HG02943 (cell line): ENCODE data around the gene UPK3BL2.
"Not testable (repeated sequence)": the region's sequence is repeated elsewhere in the genome, so short reads cannot be mapped to it uniquely, and the experiment has no call there.

ENCODE experiments used
- ATAC-seq: cut with Tn5 transposase; IDR thresholded peaks from one replicate; pipeline ENCODE4 v1.9.1; 2021; ENCODE audit warnings: mild to moderate bottlenecking, low read depth, moderate library complexity; ENCODE audit not compliant: unreplicated experiment

UPK3BL2 gene, protein sequence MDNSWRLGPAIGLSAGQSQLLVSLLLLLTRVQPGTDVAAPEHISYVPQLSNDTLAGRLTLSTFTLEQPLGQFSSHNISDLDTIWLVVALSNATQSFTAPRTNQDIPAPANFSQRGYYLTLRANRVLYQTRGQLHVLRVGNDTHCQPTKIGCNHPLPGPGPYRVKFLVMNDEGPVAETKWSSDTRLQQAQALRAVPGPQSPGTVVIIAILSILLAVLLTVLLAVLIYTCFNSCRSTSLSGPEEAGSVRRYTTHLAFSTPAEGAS

DNA sequence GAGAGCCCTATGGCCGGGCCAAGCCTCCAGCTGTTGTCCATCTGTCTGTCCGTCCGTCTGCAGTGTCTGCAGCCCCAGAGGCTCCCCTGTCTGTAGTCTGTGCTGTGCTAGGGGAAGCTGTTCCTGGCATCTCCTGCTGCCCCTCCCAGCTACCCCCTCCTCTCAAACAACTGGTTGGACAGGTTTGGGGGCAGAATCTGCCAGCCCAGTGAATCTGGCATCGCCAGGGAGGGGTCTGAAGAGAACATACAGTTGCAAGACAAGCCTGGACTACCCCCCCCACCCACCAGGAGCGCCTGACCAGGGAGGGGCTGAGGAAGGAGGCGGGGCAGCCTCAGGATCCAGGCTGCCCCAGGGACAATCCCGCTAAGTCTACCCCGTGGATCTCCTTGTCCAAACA lies at the start of gene UPK3BL2:
UPK3BL2 (minus strand) TSS at position 101 of the 400 bp plus-strand sequence; CDS start at position 41, 60 bp downstream.
- ATAC-seq, result not testable (repeated sequence)

DNA sequence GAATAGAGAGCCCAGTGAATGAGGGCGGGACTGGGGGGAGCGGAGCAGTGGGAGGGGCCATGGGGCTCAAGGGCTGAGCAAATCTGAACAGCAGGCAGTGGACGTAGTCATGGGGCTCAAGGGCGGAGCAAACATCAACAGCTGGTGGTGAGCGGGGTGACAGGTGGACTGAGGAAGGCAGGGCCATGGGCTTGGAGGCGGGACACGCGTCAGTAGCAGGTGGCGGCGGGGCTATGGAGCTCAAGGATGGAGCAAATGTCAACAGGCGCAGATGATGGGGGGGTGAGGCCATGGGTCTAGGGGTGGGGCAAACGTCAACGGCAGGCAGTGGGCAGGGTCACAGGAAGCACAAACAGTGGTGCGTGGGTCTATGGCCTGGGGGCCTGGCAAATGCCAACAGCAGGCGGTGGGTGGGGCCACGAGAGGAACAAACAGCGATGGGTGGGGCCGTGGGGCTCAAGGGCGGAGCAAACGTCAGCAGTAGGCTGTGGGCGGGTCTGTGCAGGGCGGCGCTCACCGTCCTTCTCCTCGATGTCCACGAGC lies 49.1 kb upstream of the UPK3BL2 start:
- peak; percentile 59 for ATAC-seq

DNA sequence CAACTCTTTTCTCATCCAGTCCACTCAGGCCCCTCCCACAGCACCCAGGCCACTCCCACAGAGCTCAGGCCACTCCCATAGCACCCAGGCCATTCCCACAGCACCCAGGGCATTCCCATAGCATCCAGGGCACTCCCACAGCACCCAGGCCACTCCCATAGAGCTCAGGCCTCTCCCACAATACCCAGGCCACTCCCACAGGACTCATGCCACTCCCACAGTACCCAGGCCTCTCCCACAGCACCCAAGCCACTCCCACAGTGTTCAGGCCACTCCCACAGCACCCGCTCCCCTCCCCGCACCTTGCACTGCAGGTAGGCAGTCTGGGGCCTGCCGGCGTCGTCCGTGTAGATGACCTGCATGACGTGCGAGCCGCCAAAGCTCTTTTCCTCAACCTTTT lies 46.4 kb upstream of the UPK3BL2 start:
- not testable (repeated sequence) for ATAC-seq

DNA sequence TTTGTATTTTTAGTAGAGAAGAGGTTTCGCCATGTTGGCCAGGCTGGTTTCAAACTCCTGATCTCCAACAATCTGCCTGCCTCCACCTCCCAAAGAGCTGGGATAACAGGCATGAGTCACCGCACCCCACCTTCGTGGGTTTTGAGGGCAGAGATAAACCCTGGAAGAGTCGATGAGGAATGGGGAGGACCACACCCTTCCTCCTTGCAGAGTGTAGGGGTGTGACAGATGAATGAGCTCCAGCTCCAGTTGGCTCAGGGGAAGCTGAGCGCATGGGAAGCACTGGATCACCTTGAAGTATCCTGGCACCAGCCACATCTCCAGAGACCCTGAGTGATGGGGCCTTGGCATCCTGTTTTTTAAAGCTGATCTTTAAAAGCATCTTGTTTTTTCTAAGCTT lies 40.0 kb upstream of the UPK3BL2 start:
- not testable (repeated sequence) for ATAC-seq

DNA sequence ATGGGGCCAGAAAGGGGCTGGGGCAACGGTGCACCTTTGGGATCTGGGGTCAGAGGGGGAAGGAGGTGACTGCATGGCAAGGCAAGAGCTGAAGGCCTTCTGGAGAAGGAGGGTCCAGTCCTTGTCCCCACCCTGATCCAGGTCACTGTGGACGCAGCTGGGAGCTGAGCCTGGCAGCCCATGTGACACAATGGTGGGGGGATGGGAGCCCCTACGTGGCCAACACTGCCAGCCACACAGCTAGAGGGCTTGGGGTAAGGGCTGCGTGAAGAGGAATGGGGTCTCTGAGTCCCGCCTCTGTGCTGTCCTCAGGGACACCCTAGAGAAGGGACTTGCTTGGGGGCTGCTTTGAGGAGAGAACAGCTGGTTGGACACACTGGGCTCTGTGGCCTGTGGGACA lies 38.2 kb upstream of the UPK3BL2 start:
- ATAC-seq, result not testable (repeated sequence)

DNA sequence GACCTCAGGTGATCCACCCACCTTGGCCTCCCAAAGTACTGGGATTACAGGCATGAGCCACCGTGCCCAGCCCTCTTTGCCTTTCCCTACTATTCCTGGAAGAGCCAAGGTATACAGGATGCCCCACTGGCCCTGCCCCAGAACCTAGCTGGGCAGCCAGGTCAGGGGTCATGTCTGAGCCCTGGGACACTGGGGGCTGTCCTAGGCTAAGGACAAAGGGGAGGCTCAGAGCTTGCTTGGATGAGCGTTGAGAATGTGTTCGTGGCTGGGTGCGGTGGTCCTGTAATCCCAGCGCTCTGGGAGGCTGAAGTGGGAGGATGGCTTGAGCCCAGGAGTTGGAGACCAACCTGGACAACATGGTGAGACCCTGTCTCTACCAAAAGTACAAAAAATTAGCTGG lies 35.0 kb upstream of the UPK3BL2 start:
- not testable (repeated sequence) for ATAC-seq

DNA sequence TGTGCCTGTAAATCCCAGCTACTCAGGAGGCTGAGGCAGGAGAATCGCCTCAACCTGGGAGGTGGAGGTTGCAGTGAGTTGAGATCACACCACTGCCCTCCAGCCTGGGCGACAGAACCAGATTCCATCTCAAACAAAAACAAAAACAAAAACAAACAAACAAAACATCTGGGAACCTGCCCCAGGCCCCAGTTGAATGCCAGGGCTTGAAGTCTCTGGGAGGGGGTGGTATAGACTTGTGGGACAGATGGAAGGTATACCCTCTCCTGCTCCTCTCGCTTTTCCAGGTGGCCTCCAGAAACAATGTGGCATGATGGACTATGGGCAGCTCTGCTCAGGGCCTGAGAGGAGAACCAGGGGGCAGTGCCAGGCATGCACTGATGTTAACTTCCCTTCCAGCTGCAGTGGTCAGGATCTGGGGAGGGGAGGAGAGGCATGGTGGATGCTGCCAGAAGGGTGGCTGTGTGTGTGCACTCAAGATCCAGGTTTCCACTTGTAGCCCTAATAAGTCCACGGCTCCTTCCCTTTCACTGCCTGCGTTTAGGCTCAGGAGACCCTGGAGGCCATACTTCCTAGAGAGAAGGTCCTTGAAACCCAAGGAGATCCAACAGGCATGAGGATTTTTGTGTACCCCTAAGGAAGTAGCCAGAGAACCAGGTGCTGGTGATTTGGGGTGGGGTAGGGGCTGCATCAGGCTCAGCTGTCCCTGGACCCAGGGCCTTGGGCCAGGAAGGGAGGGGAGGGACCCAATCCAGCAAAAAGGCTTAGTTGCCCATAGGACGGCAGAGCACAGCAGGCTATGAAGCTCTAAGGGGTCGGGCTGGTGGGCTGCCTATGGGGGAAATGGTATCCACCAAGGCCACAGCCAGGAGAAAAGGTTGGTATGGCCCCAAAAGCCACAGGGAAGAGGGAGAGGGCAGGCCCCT lies 34.1 kb upstream of the UPK3BL2 start:
- ATAC-seq, result not testable (repeated sequence)

DNA sequence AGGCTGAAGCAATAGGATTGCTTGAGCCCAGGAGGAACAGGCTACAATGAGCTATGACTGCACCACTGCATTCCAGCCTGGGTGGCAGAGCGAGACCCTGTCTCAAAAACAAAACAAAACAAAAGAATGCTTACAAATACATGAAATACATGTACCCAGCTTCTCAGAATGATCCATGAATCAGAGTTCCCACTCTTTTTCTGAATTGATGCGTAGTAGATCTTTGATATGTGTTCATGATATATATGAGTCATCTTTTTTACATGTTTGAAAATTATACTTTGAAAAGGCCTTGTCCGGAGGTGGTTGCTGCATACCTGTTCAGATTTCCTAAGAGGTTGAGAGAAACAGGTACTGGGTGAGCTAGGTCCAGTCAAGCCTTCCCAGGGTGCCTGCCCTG lies 32.9 kb upstream of the UPK3BL2 start:
- not testable (repeated sequence) for ATAC-seq

DNA sequence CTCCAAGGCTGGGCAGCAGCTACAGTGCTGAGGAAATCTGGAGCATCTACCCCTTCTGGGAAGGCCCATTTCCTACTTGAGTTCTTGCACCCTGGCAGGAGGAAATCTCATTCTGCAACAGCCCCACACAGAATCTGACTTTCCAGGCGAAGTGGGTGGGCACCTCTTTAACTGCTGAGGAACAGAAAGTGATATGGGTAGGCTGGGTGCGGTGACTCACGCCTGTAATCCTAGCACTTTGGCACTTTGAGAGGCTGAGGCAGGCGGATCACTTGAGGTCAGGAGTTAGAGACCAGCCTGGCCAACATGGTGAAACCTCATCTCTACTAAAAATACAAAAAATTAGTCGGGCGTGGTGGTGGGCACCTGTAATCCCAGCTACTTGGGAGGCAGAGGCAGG lies 31.1 kb upstream of the UPK3BL2 start:
- ATAC-seq, result not testable (repeated sequence)

DNA sequence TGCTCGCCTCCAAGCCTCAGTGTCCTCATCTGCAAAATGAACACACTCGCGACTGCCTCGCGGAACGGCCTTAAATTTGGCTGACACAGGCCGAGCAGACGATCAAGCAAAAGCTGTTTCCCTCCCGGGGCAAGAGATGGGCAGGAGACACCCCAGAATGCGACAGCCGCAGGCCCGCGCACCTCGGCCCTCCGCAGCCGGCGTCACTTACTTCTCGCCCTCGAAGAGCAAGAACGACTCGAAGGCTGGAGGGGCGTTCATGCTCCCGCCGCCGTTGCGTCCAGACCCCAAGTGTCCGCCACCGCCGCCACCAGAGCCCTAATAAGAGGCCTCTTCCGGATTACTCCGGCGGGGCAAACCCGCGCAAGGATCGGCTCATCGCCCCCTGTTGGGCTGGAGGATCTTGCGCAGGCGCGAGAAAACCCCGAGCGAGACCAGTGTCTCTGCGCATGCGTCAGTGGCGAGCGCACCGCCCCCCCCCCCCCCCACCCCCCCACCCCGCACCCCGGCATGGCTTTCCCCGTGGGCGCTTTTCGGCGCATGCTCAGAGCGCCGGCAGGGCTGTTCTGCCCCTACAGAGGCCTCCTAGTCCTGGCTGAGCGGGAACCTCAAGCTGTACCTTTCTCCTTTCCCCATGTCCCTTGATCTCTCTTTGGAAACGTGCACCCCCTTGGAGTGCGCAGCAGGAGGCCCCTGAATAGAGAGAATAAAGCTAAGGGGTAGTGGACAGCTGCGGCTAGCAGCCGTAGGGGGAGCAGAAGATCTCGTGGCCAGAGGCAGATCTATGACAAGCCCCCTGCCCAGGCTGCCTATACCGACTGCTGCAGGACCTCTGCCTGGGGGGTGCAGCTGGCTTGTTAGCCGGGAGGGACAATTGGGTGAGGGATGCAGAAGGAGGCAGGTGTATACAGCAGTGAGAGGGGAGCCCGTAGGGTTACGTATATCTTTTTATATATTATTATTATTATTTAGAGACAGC lies 29.1 kb upstream of the UPK3BL2 start, which contains the start of gene POLR2J3:
POLR2J3 (minus strand) TSS at position 323 of the 979 bp plus-strand sequence; CDS start at position 261, 62 bp downstream.
- ATAC-seq, result peak; percentile 90

DNA sequence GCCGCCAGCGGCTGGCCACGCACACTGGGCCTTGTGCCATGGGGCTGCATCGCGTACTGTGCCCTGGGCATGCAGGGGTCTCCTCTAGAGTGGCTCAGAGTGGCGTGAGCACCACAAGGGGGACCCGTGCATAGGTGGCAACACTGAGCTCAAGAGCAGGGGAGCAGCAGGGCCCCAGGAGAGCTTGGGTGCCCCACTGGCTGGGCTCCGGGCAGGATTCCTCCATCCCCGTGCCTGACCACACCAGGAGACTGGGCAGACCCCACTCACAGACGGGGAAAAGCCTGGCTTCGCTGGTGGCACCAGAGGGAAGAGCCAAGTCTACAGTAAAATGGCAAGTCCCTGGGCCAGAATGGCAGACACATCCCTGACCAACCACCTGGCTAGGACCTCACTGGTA lies 25.1 kb upstream of the UPK3BL2 start:
- ATAC-seq, result not testable (repeated sequence)

DNA sequence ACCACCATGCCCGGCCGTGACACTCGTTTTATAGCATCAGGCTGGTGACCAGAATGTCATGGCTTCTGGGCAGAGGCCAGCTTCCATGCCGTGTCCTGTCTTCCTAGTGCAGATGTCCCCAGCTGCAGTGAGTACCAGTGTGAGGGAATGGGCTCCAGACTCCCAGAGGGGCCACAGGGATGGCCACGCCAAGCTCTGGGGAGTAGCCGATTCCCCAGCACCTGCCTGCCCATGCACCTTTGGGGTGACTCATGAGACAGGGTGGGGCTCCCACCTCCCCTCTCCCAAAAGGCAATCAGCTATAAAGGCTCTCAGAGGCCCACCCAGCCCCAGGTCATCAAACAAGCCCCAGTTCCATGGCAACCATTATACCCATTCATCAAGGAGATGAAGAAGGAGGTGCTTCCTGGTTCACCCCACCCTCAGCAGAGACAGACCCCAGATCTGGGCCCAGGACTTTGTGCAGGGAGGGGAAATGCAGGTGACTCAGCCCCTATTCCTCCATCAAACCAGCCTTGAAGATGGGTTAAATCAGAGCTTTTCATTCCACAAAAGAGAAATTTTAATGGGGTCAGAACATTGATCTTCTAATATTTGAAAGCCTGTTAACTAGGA lies 7.4 kb upstream of the UPK3BL2 start, which contains the start of gene SPDYE2:
SPDYE2 (plus strand) TSS at position 419 of the 615 bp plus-strand sequence. CDS start 2,030 bp downstream, outside the sequence.
- ATAC-seq, result not testable (repeated sequence)

DNA sequence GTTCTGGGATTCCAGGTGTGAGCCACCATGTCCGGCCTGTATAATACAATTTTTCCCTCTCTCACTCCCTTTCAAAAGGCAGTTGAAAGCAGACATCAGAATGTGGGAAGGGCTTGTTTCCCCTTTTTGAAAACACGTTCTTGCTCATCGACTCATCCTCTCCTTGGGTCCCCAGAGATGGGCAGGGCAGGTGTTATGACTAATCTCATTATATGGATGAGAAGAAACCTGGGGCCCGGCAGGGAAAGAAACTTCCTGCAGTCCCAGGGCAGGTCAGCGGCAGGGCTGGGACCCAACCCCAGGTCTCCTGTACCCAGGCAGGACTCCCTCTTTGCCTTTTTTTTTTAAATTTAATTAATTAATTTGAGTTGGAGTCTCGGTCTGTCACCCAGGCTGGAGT lies 2.9 kb upstream of the UPK3BL2 start:
- peak; percentile 69 for ATAC-seq

DNA sequence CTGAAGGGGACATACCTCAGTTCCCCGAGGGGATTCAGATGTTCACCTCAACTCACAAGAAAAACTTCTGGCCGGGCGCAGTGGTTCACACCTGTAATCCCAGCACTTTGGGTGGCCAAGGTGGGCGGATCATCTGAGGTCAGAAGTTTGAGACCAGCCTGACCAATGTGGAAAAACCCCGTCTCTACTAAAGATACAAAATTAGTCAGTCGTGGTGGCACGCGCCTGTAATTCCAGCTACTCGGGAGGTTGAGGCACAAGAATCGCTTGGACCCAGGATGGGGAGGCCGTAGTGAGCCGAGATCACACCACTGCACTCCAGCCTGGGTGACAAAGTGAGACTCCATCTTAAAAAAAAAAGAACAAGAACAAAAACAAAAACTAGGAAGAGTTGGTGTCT lies 1.8 kb upstream of the UPK3BL2 start:
- not testable (repeated sequence) for ATAC-seq

DNA sequence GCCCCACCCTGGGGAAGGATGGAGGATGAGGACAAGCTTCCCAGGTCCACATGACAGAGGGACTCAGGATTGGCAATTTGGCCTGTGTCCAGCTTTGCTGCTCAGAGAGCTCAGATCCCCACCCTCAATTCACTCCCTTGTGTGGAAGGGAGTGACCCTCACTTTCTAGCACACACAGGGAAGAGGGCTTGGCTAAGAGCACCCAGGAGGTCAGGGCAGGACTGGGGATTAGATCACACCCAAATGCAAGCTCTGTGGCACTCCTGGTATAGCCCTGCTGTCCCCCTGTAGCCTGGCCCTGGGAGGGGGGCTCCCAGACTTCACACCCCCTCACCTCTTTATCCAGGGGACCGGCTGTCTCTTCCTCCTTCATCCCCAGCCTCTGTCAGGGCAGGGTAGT lies 876 bp upstream of the UPK3BL2 start:
- not testable (repeated sequence) for ATAC-seq

DNA sequence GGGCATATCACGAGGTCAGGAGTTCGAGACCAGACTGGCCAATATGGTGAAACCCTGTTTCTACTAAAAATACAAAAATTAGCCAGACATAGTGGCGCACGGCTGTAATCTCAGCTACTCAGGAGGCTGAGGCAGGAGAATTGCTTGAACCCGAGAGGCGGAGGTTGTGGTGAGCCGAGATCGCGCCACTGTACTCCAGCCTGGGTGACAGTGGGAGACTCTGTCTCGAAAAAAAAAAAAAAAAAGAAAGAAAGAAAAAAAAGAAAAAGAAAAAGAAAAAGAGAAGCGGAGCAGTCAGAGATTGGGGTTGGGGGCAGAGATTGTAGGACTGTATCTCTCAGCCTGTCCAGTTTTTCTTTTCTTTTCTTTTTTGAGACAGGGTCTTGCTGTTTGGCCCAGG lies 725 bp downstream of the UPK3BL2 start:
- not testable (repeated sequence) for ATAC-seq

DNA sequence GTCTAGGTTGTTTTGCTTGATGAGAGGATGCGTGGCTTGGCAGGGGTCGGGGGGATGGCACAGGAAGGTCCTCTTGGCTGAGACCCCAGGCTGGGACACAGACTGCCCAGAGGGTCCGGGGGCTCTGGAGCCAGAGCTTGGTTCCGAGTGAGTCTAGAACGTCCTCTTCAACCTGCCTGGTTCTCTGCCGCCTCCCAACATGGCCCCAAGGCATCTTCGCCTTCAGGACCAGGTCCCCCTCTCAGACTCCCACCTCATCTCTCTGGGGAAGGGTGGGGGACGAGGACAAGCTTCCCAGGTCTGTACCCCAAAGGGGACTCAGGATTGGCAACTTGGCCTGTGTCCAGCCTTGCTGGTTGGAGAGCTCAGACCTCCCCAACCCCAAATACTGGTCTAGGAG lies 1.4 kb downstream of the UPK3BL2 start:
- not testable (repeated sequence) for ATAC-seq

DNA sequence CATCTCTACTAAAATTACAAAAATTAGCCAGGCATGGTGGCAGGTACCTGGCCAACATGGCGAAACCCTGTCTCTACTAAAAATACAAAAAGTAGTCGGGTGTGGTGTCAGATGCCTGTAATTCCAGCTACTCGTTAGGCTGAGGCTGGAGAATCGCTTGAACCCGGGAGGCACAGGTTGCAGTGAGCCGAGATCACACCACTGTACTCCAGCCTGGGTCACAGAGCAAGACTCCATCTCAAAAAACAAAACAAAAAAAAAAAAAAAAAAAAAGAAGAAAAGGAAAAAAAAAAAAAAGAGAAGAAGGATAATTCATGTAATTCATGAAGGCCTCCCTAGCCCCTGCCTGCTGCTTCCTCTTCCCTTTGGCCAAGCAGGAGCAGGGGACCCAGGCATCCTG lies 2.9 kb downstream of the UPK3BL2 start:
- ATAC-seq, result not testable (repeated sequence)

DNA sequence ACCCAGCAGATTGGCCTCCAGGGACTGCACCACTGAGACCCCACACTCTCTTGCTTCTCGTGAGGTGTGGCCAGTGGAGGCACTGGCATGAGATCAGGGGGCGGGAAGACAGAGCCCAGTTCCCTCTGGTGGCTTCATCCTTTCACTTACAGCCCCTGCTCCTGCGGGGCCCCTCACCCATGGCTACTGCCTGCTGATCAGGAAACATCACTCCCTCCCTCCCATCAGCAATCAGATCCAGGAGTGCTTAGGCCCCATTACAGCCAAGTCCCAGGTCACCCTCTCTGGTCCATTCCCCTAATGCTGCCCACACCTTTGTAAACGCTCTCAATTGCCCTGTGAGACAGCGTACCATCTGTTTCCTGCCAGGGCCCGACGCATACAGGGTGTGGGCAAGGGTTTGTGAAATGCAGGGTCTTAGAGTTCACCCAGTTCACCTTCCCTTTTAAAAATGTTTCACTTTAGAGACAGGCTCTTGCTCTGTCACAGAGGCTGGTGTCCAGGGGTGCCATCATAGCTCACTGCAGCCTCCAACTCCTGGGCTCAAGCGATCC lies 8.4 kb downstream of the UPK3BL2 start:
- ATAC-seq, result not testable (repeated sequence)
